HG02943 (cell line): Measurements from ENCODE around the gene CCDC28A.

Experiments
- ATAC-seq: cut with Tn5 transposase; IDR thresholded peaks from one replicate; pipeline ENCODE4 v1.9.1; 2021; ENCODE audit warnings: mild to moderate bottlenecking, low read depth, moderate library complexity; ENCODE audit not compliant: unreplicated experiment

CCDC28A gene

GRCh38 chr6:138795809-138796603 is 22.4 kb downstream of the CCDC28A start, which contains the start of gene ECT2L:
ECT2L (plus strand) TSS chr6:138796087; CDS start chr6:138813275, 17,188 bp downstream.
- no peak for ATAC-seq

- ATAC-seq = no peak
Observed at GRCh38 chr6:138796771-138797170, 23.2 kb downstream of the CCDC28A start.

GRCh38 chr6:138797806-138798446 is 24.4 kb downstream of the CCDC28A start:
- no peak for ATAC-seq

- no peak for ATAC-seq
Observed at GRCh38 chr6:138800377-138801150, 27.0 kb downstream of the CCDC28A start.

- no peak for ATAC-seq
Observed at GRCh38 chr6:138803331-138803730, 29.8 kb downstream of the CCDC28A start.

- no peak for ATAC-seq
Observed at GRCh38 chr6:138803861-138804260, 30.3 kb downstream of the CCDC28A start.

- ATAC-seq = no peak
Observed at GRCh38 chr6:138805016-138805765, 31.6 kb downstream of the CCDC28A start.

GRCh38 chr6:138806889-138807288 is 33.3 kb downstream of the CCDC28A start:
- ATAC-seq = no peak

- ATAC-seq = no peak
Observed at GRCh38 chr6:138809677-138810076, 36.1 kb downstream of the CCDC28A start.

- no peak for ATAC-seq
Observed at GRCh38 chr6:138811866-138812265, 38.3 kb downstream of the CCDC28A start.

- ATAC-seq = no peak
Observed at GRCh38 chr6:138814179-138814834, 40.7 kb downstream of the CCDC28A start.

GRCh38 chr6:138815221-138815620 is 41.7 kb downstream of the CCDC28A start:
- no peak for ATAC-seq

GRCh38 chr6:138815797-138816528 is 42.4 kb downstream of the CCDC28A start:
- ATAC-seq = peak; percentile 58

- no peak for ATAC-seq
Observed at GRCh38 chr6:138817799-138818198, 44.2 kb downstream of the CCDC28A start.

- ATAC-seq = peak; percentile 45
Observed at GRCh38 chr6:138818496-138819194, 45.1 kb downstream of the CCDC28A start.

- no peak for ATAC-seq
Observed at GRCh38 chr6:138821519-138821918, 48.0 kb downstream of the CCDC28A start.

GRCh38 chr6:138824482-138825144 is 51.0 kb downstream of the CCDC28A start:
- ATAC-seq = no peak

- no peak for ATAC-seq
Observed at GRCh38 chr6:138830248-138830647, 56.7 kb downstream of the CCDC28A start.
